Astrocyte (in vitro differentiated cells and primary cell): ENCODE data around the gene PEPD. TPM values are rescaled to one million over a fixed set of nuclear protein-coding genes. Genes with fewer than 3 reads are reported as not detected.

Experiments
- DNase-seq: peaks from one replicate; pipeline ENCODE4 v3.0.0-alpha.2; 2010; ENCODE audit warnings: low read depth
- FAIRE-seq: peaks from 2 replicates; lab custom pipeline; 2011; peaks lifted over from hg19 to GRCh38; lab: Jason Lieb, UNC
- H2AFZ ChIP-seq: 2 replicates; pipeline ENCODE4 v1.6.0; 2012; ENCODE audit warnings: low read depth, low read length, inconsistent platforms
- H3K27ac ChIP-seq: 2 replicates; pipeline ENCODE4 v1.5.1; 2011; ENCODE audit warnings: low read depth, low read length, inconsistent platforms
- H3K27me3 ChIP-seq: 2 replicates; pipeline ENCODE4 v1.6.0; 2011; ENCODE audit warnings: low read length, inconsistent platforms; ENCODE audit not compliant: insufficient read depth
- H3K36me3 ChIP-seq: 2 replicates; pipeline ENCODE4 v1.5.1; 2011; ENCODE audit warnings: low read length, inconsistent platforms; ENCODE audit not compliant: insufficient read depth
- H3K4me1 ChIP-seq: 2 replicates; pipeline ENCODE4 v1.5.1; 2011; ENCODE audit warnings: low read length, inconsistent platforms; ENCODE audit not compliant: insufficient read depth
- H3K4me2 ChIP-seq: 2 replicates; pipeline ENCODE4 v1.6.0; 2012; ENCODE audit warnings: low read length, inconsistent platforms
- H3K4me3 ChIP-seq: 2 replicates; pipeline ENCODE4 v1.5.1; 2011; ENCODE audit warnings: low read depth, mild to moderate bottlenecking, low read length, inconsistent platforms; ENCODE audit not compliant: insufficient read depth
- H3K79me2 ChIP-seq: 2 replicates; pipeline ENCODE4 v1.6.0; 2012; ENCODE audit warnings: mild to moderate bottlenecking, low read length, inconsistent platforms; ENCODE audit not compliant: insufficient read depth
- H3K9ac ChIP-seq: 2 replicates; pipeline ENCODE4 v1.6.0; 2012; ENCODE audit warnings: mild to moderate bottlenecking, low read length, inconsistent platforms
- H3K9me3 ChIP-seq: 2 replicates; pipeline ENCODE4 v1.5.1; 2012; ENCODE audit warnings: low read depth, mild to moderate bottlenecking, low read length, inconsistent platforms; ENCODE audit not compliant: insufficient read depth
- H4K20me1 ChIP-seq: 2 replicates; pipeline ENCODE4 v1.6.0; 2012; ENCODE audit warnings: low read length, inconsistent platforms; ENCODE audit not compliant: insufficient read depth
- H3K27ac Mint-ChIP-seq: one replicate; pipeline ENCODE4 v1.8.0; 2021; ENCODE audit warnings: mild to moderate bottlenecking, mixed read lengths; ENCODE audit not compliant: unreplicated experiment
- H3K27me3 Mint-ChIP-seq: one replicate; pipeline ENCODE4 v1.8.0; 2021; ENCODE audit warnings: low read depth, mixed read lengths; ENCODE audit not compliant: unreplicated experiment
- H3K36me3 Mint-ChIP-seq: one replicate; pipeline ENCODE4 v1.8.0; 2021; ENCODE audit warnings: low read depth, mixed read lengths; ENCODE audit not compliant: unreplicated experiment
- H3K4me1 Mint-ChIP-seq: one replicate; pipeline ENCODE4 v1.8.0; 2021; ENCODE audit warnings: low read depth, mixed read lengths; ENCODE audit not compliant: unreplicated experiment
- H3K4me3 Mint-ChIP-seq: one replicate; pipeline ENCODE4 v1.8.0; 2021; ENCODE audit warnings: mild to moderate bottlenecking, moderate library complexity, mixed read lengths; ENCODE audit not compliant: unreplicated experiment
- H3K9me3 Mint-ChIP-seq: one replicate; pipeline ENCODE4 v1.8.0; 2021; ENCODE audit warnings: mild to moderate bottlenecking, mixed read lengths; ENCODE audit not compliant: unreplicated experiment
- CTCF ChIP-seq: IDR thresholded peaks from 2 replicates; pipeline ENCODE4 v1.5.1; 2011; ENCODE audit warnings: low read depth, mild to moderate bottlenecking, inconsistent platforms, low read length, moderate library complexity; ENCODE audit not compliant: insufficient read depth
- EZH2 ChIP-seq: IDR thresholded peaks from 2 replicates; pipeline ENCODE4 v1.6.1; 2012; ENCODE audit warnings: mild to moderate bottlenecking, low read length, inconsistent platforms; ENCODE audit not compliant: insufficient read depth
- total RNA-seq: library from RNA; stranded (reverse); gene quantifications from 2 replicates; pipeline ENCODE4 v1.2.1, GENCODE V29; 2021

The PEPD gene
- total RNA-seq, 1 donor from 2014 or later, result 37.9 TPM

GRCh38 chr19:33445442-33446329 is 75.9 kb downstream of the PEPD start:
- no peaks in the 10 kb centered on the region for H3K4me1 Mint-ChIP-seq
- no peak for TF ChIP-seq EZH2
- TF ChIP-seq CTCF, result no peak
- H3K9me3 ChIP-seq, result no peaks in the 10 kb centered on the region
- no peak overlapping the region for H3K4me3 ChIP-seq
- peaks cover 2% of the 10 kb centered on the region for H3K36me3 ChIP-seq
- DNase-seq (no peak), FAIRE-seq (no peak)
- no peak overlapping the region for H2AFZ ChIP-seq
- H4K20me1 ChIP-seq, result peaks cover 6% of the 10 kb centered on the region
- H3K27ac ChIP-seq, result no peak overlapping the region
- H3K9ac ChIP-seq, result peak overlapping the region; percentile 41
- H3K36me3 Mint-ChIP-seq, result peaks cover 13% of the 10 kb centered on the region
- peaks cover 3% of the 10 kb centered on the region for H3K27me3 Mint-ChIP-seq
- H3K4me1 ChIP-seq, result peaks cover 18% of the 10 kb centered on the region
- no peaks in the 10 kb centered on the region for H3K79me2 ChIP-seq
- peak overlapping the region; percentile 44 for H3K4me2 ChIP-seq
- no peak overlapping the region for H3K4me3 Mint-ChIP-seq
- no peaks in the 10 kb centered on the region for H3K9me3 Mint-ChIP-seq
- no peak overlapping the region for H3K27ac Mint-ChIP-seq
- no peaks in the 10 kb centered on the region for H3K27me3 ChIP-seq

- H3K9ac ChIP-seq, result peak overlapping the region; percentile 27
- H3K4me1 ChIP-seq, result peaks cover 18% of the 10 kb centered on the region
- no peaks in the 10 kb centered on the region for H3K9me3 ChIP-seq
- H3K4me1 Mint-ChIP-seq, result no peaks in the 10 kb centered on the region
- peaks cover 6% of the 10 kb centered on the region for H4K20me1 ChIP-seq
- H3K79me2 ChIP-seq, result no peaks in the 10 kb centered on the region
- peaks cover 10% of the 10 kb centered on the region for H3K36me3 Mint-ChIP-seq
- H3K27ac Mint-ChIP-seq, result peak overlapping the region; percentile 37
- H3K27me3 ChIP-seq, result no peaks in the 10 kb centered on the region
- H3K27me3 Mint-ChIP-seq, result peaks cover 3% of the 10 kb centered on the region
- peak overlapping the region; percentile 26 for H3K27ac ChIP-seq
- peaks cover 2% of the 10 kb centered on the region for H3K36me3 ChIP-seq
- no peak overlapping the region for H2AFZ ChIP-seq
- H3K4me3 ChIP-seq, result no peak overlapping the region
- DNase-seq (peak; percentile 44), FAIRE-seq (no peak)
- no peaks in the 10 kb centered on the region for H3K9me3 Mint-ChIP-seq
- H3K4me2 ChIP-seq, result peak overlapping the region; percentile 15
- H3K4me3 Mint-ChIP-seq, result no peak overlapping the region
- TF ChIP-seq CTCF (no peak), EZH2 (no peak)
These were observed 76.8 kb downstream of the PEPD start for GRCh38 chr19:33444562-33445441.
